GM12874 (cell line): Measurements from ENCODE around the gene VSIG10L2.

Source experiments
- CTCF ChIP-seq: IDR thresholded peaks from 2 replicates; pipeline ENCODE4 v1.5.1; 2011; ENCODE audit warnings: low read depth, mild to moderate bottlenecking, control low read depth, low read length, moderate library complexity; ENCODE audit not compliant: insufficient read depth

Gene VSIG10L2

DNA sequence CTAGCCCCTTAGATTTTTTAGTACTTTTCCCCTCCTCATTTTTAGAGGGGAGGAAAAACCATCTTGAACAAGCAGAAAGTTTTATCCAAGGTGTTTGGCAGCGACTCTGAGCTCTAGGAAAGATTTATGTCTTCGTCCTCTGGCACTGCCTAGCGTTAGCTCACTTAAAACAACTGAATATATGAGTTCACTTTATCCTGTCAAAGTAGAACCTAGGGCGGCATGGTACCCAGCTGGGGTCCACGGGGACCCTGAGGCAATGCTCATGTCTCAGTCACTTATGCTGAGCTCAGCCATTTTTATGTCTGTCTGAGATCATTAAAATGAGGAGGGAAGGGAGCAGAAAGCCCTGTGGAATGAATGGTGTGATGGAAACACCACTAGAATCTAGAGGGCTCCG lies 14.2 kb upstream of the VSIG10L2 start:
- TF ChIP-seq CTCF, result no peak

DNA sequence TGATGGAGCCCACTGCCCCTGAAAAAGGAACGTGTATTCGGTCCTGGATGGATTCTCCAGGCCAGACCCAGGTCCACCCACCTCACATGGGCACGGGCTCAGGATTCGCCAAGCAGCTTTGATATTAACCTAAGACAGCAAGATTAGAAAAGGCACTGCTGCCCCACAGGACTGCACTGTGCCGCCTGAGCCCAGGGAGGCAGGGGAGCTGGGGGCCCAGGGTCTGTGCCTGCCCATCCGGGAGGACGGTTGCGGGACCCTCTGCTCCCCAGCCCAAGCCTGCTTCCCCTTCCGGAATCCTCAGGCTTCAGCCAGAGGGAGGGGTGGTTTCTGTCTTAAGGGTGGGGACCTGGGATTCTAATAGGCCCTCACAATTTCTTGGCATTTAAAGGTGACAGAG lies 13.5 kb upstream of the VSIG10L2 start:
- no peak for TF ChIP-seq CTCF

DNA sequence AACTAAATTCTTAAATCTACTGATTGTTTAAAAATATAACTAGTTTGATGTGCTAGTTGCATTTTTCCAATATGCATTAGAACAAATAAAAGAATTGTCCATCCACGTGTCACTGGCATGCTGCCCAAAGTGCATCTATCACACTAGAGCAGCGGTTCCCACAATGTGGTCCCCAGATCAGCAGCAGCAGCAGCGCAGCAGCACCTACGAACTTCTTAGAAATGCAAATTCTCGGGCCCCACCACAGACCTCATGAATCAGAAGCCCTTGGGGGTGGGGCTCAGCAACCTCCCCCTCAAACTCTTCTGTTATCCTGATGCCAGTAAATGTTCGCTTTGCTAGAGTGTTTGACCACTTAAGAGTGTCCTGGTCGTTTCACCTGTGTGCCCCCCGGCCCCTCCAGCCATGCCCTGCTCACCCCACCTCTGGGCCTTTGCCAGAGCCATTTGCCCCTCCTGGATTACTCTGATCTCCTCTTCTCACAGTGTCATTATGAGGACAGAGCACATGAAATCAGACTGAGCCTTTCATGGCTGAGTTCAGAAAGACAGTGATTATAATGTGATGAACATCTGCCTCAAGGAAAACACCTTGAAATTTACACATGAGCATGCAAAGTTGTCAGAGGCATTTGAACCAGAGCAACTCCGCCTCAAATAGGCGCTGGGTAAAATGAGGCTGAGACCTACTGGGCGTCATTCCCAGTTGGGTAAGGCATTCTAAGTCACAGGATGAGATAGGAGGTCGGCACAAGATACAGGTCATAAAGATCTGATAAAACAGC lies 12.6 kb upstream of the VSIG10L2 start:
- no peak for TF ChIP-seq CTCF

GRCh38 chr11:125934473-125934872 lies 11.4 kb upstream of the VSIG10L2 start:
- no peak for TF ChIP-seq CTCF

DNA sequence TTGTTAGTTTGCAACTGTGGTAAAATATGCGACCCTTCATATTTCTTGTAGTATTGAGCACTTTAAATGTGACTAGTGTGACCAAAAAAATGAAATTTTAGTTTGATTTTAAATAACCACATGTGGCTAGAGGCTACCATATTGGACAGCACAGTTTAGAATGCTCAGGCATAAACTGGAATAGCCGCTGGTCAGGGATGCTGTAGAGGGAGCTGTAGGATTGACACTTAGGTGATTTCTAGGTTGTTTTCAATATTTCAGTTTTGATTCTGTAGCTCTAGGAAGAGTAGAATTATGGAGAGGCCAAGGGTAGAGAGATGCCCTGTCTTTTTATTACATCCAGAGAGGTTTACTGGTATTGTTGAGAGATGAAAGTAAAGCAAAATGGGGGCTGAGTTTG lies 10.8 kb upstream of the VSIG10L2 start:
- no peak for TF ChIP-seq CTCF

GRCh38 chr11:125935618-125936199 lies 10.1 kb upstream of the VSIG10L2 start:
- TF ChIP-seq CTCF, result no peak

DNA sequence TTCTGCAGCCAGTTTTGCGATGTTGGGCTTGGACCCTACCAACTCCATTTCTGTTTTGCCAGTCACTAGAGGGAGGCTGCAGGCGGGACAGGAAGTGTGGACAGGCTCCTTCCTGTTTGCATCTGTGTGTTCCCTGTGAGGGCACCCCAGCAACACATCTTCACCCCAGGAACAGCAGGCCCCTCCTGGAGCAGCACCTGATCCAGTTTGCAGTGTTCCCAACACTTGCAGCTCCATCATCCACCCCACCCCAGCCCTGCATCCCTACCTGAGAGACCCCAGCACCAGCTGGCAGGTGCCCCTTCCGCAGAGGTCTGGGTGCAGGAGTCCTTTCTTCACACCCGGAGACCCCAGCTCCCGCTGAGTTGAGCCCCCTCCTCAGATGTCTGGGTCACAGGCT lies 7.4 kb upstream of the VSIG10L2 start:
- no peak for TF ChIP-seq CTCF
